Lower lobe of right lung (tissue), 2 donors: ENCODE measurements around the gene NR2C2. TPM values are rescaled to one million over a fixed set of nuclear protein-coding genes. Genes with fewer than 3 reads are reported as not detected.

ENCODE experiments used
- ATAC-seq, 2 donors: fragments of 200-7000 bp; cut with Tn5 transposase; one replicate each; pipeline ENCODE4 v1.9.1; 2020 to 2022; ENCODE audit warnings: mild to moderate bottlenecking in 2 of 2, moderate library complexity in 2 of 2
- DNase-seq: peaks from one replicate; pipeline ENCODE4 v3.0.0-alpha.2; 2020
- H3K27ac ChIP-seq: fragments of 200-600 bp; one replicate; pipeline ENCODE4 v1.8.0; 2022
- H3K27me3 ChIP-seq: fragments of 200-600 bp; one replicate; pipeline ENCODE4 v1.8.0; 2022; ENCODE audit warnings: low read depth
- H3K36me3 ChIP-seq: fragments of 200-600 bp; one replicate; pipeline ENCODE4 v1.8.0; 2022; ENCODE audit warnings: mild to moderate bottlenecking
- H3K4me1 ChIP-seq: fragments of 200-600 bp; one replicate; pipeline ENCODE4 v1.8.0; 2022
- H3K4me3 ChIP-seq: fragments of 200-600 bp; one replicate; pipeline ENCODE4 v1.8.0; 2022; ENCODE audit warnings: mild to moderate bottlenecking
- H3K9me3 ChIP-seq: fragments of 200-600 bp; one replicate; pipeline ENCODE4 v1.8.0; 2022
- intact Hi-C: fragments of 100-400 bp; cut with DNase I; formaldehyde crosslinking; loops from one replicate; pipeline ENCODE4 v1.11.0; 2022
- total RNA-seq: library from RNA; stranded (reverse); fragmentation: NEBNext Ultra II Directional; extraction: Animal tissue kit (Norgen Biotek cat#: 25700); gene quantifications from one replicate; pipeline ENCODE4 v1.2.1, GENCODE V29; 2021
- TF ChIP-seq, protein P1 (sequence below): fragments of 200-600 bp; IDR thresholded peaks from one replicate; pipeline ENCODE4 v1.8.0; 2022; ENCODE audit warnings: antibody characterized with exemption, mild to moderate bottlenecking
- donor health status: DM: no; HTN: yes; CAD: no; lungs with severe emphysema.

NR2C2 gene
- total RNA-seq, 1 donor from 2014 or later, result 56.7 TPM

DNA sequence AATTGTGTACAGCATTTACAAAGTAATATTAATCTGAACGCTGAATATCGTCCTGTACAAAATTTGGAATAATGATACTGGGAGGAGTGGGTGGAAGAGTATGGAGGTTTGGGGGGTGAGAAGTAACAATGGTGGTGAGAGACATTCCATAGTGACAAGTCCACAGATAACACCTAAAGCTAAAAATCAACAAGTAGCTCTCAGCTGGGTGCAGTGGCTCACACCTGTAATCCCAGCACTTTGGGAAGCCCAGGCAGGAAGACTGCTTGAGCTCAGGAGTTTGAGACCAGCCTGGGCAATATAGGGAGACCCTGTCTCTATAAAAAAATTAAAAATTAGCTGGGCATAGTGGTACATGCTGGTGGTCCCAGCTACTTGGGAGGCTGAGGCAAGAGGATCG lies 112.6 kb downstream of the NR2C2 start:
- TF ChIP-seq, protein P1, sequence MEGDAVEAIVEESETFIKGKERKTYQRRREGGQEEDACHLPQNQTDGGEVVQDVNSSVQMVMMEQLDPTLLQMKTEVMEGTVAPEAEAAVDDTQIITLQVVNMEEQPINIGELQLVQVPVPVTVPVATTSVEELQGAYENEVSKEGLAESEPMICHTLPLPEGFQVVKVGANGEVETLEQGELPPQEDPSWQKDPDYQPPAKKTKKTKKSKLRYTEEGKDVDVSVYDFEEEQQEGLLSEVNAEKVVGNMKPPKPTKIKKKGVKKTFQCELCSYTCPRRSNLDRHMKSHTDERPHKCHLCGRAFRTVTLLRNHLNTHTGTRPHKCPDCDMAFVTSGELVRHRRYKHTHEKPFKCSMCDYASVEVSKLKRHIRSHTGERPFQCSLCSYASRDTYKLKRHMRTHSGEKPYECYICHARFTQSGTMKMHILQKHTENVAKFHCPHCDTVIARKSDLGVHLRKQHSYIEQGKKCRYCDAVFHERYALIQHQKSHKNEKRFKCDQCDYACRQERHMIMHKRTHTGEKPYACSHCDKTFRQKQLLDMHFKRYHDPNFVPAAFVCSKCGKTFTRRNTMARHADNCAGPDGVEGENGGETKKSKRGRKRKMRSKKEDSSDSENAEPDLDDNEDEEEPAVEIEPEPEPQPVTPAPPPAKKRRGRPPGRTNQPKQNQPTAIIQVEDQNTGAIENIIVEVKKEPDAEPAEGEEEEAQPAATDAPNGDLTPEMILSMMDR, result no peak
- intact Hi-C loops, result no loop called here
- H3K4me1 ChIP-seq, result peaks cover 16% of the 10 kb centered on the region
- DNase-seq, result no peak
- H3K27me3 ChIP-seq, result no peaks in the 10 kb centered on the region
- no peak overlapping the region for H3K27ac ChIP-seq
- no peaks in the 10 kb centered on the region for H3K9me3 ChIP-seq
- H3K4me3 ChIP-seq, result no peak overlapping the region
- H3K36me3 ChIP-seq, result peaks cover 37% of the 10 kb centered on the region
- no peak for ATAC-seq

DNA sequence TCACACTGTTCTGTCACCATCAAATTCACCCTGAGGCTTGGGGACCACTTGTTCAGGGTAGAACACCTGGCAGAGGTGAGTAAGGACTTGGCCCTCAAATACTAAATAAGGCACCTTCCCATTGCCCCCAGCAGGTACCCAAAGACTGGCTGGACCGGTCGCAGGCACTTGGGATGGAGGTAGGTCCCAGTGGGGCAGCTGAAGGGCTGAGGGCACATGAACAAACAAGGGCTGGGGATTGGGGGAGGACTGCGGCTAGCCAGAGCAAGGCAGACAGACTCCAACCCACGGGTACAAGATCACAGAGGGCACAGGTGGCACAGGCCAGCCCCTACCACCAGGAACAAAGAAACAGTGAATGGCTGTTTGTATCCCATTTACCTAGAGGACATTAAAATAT lies 115.9 kb downstream of the NR2C2 start:
- TF ChIP-seq, protein P1, result no peak
- intact Hi-C loops, result no loop called here
- Histone ChIP-seq H3K4me1 (peaks cover 16% of the 10 kb centered on the region), H3K36me3 (peaks cover 15% of the 10 kb centered on the region), H3K4me3 (peak overlapping the region; percentile 84), H3K27ac (no peak overlapping the region), H3K27me3 (no peaks in the 10 kb centered on the region), H3K9me3 (no peaks in the 10 kb centered on the region)
- peak; percentile 62 to 83 for ATAC-seq
- DNase-seq, result peak; percentile 83

DNA sequence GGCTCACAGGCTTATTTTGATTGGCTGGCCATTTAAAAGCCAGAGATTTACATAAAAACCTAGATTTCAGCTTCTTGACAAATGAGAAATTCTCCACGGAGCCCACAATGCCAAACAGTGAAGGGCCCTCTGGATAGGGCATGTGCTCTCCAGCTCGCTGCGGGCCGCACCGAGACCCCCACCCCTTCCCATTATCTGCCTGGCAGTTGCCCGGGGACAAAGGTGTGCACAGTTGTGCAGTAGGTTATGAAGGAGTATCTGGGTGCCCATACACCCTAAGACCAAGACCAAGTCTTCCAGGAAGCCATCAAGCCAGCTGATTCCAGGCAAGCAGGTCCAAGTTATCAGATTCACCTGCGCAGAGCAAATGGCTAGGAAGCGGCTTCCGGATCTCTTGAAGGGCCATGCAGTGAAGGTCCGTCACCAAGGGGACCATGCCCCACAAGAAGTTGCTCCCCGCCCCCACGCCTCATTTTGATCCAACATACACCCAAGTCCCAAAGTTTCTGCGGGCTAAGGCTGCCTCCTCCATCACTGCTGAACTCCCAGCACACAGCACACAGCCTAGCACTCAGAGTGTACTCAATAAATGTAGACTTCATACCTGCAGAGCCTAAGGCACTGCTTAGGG lies 116.4 kb downstream of the NR2C2 start:
- DNase-seq, result no peak
- intact Hi-C loops, result no loop called here
- TF ChIP-seq, protein P1, result no peak
- Histone ChIP-seq H3K36me3 (peaks cover 10% of the 10 kb centered on the region), H3K9me3 (no peaks in the 10 kb centered on the region), H3K27ac (peak overlapping the region; percentile 85), H3K4me3 (peak overlapping the region; percentile 84), H3K4me1 (peaks cover 16% of the 10 kb centered on the region), H3K27me3 (no peaks in the 10 kb centered on the region)
- ATAC-seq, result no peak

DNA sequence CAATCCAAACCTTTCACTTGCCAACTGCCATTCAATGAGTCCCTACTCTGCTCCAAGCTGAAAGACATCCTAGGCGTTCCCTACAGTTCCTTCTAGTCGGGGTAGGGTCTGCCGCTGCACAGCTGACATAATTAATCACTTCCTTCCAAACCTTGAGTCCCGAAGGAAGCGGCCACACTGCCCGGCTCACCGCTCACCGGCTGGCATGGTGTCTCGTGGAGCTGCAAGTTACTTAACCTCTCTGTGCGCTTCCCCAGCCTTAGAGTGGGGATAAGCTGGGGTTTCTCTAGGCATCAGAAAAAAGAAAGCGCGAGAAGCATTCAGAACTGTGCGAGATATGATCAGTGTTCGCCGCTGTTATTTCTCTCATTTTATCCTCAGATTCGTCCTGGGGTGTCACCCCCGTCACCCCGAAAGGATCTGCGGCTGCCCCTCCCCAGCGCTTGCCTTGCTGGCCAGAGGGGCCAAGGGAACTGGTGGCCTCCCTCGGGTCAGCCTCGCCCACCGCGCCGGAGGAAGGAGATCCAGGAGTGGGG lies 117.0 kb downstream of the NR2C2 start:
- Histone ChIP-seq H3K27ac (peak overlapping the region; percentile 85), H3K27me3 (no peaks in the 10 kb centered on the region), H3K4me1 (peaks cover 16% of the 10 kb centered on the region), H3K9me3 (no peaks in the 10 kb centered on the region), H3K4me3 (peak overlapping the region; percentile 84), H3K36me3 (peaks cover 4% of the 10 kb centered on the region)
- TF ChIP-seq, protein P1, result no peak
- intact Hi-C loops, result no loop called here
- ATAC-seq (peak; percentile 42 to 54), DNase-seq (no peak)

DNA sequence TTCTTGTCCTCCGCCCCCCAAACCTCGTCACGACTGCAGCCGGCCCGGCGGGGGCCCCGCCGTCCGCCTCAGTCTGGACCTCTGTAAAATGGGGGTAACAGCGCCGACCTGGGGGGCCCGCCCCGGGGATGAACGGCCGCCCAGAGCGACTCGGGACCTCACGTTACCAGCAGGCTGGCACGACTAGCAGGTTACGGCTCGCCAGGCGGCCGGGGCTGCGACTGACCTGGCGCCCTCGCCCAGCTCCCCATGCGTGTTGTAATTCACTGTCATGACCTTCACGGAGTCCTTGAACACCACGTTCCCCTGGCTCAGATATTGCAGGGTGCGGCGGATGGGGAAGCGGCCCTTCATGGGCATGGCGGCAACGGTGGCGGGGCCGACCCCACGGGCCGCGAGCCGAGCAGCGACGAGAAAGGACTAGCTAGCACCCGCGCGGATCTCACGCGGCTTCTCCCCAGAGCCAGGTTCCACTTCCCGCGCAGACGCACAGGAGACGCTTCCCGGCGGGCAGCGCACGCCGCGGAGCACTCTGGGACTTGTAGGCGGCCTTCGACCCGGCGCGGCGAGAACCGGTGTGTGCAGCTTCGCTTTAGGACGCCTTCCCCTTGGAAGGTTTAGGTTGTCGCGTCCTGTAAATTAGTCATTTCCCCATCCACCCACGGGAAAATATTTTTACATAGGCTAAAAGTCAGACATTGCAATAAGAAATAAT lies 117.6 kb downstream of the NR2C2 start, which contains the start of gene MRPS25:
MRPS25 (minus strand) TSS at position 481 of the 715 bp plus-strand sequence; CDS start at position 360, 121 bp downstream.
- no peaks in the 10 kb centered on the region for H3K36me3 ChIP-seq
- peak within 1 kb of the TSS; percentile 85 for H3K27ac ChIP-seq
- ATAC-seq, result peak; percentile 97 to 98

More for the DNA sequence above, 117.6 kb downstream of the NR2C2 start, which contains the start of gene MRPS25:
- Histone ChIP-seq H3K27me3 (no peaks in the 10 kb centered on the region), H3K4me3 (peak within 1 kb of the TSS; percentile 84), H3K9me3 (no peaks in the 10 kb centered on the region), H3K4me1 (peaks cover 16% of the 10 kb centered on the region)
- intact Hi-C loops, result no loop called here
- DNase-seq, result peak; percentile 97
- TF ChIP-seq, protein P1, result no peak
